AG09319 (cell line): ENCODE measurements around the gene EPB41L1.

Experiments used
- DNase-seq: peaks from one replicate; pipeline ENCODE4 v3.0.0-alpha.2; 2010; ENCODE audit warnings: low read depth; ENCODE audit errors: extremely low read depth
- CTCF ChIP-seq: IDR thresholded peaks from 2 replicates; pipeline ENCODE4 v1.5.1; 2011; ENCODE audit warnings: low read depth, mild to moderate bottlenecking, inconsistent platforms, low read length, moderate library complexity

EPB41L1 gene

GRCh38 chr20:36182604-36183154 lies 28.1 kb downstream of the EPB41L1 start:
- DNase-seq, result no peak
- TF ChIP-seq CTCF, result no peak

GRCh38 chr20:36183155-36183944 lies 28.8 kb downstream of the EPB41L1 start:
- DNase-seq, result no peak
- no peak for TF ChIP-seq CTCF

- DNase-seq, result no peak
- no peak for TF ChIP-seq CTCF
Observed at GRCh38 chr20:36184816-36185776, 30.6 kb downstream of the EPB41L1 start.

- TF ChIP-seq CTCF, result no peak
- DNase-seq, result no peak
Observed at GRCh38 chr20:36193977-36194712, 39.6 kb downstream of the EPB41L1 start.

- DNase-seq, result no peak
- no peak for TF ChIP-seq CTCF
Observed at GRCh38 chr20:36196676-36197075, 42.1 kb downstream of the EPB41L1 start.

GRCh38 chr20:36197271-36197670 lies 42.7 kb downstream of the EPB41L1 start:
- no peak for TF ChIP-seq CTCF
- no peak for DNase-seq
